Fibroblast of gingiva (primary cell): ENCODE measurements around the gene SPOCK1.

Experiments used
- DNase-seq: peaks from one replicate; pipeline ENCODE4 v3.0.0-alpha.2; 2011; ENCODE audit warnings: low read depth

Gene SPOCK1

DNA sequence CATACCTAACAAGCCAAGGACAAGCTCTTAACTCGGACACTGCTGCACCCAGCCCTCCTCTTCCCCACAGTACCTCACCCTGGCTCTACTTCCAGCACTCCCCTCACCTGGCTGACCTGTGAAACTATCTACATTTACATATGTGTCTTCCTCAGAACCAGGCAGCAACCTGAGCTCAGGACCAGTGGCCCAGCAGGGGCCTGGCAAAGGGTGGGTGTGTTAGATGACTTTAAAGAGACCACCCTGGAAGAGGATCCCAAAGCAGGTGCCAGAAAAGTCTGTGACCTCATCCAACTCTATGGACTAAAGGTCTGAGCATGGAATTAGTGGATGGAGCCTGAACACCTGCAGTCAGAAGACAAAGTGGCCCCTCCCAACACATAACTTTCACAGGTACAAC lies 400.9 kb downstream of the SPOCK1 start:
- DNase-seq, result no peak

DNA sequence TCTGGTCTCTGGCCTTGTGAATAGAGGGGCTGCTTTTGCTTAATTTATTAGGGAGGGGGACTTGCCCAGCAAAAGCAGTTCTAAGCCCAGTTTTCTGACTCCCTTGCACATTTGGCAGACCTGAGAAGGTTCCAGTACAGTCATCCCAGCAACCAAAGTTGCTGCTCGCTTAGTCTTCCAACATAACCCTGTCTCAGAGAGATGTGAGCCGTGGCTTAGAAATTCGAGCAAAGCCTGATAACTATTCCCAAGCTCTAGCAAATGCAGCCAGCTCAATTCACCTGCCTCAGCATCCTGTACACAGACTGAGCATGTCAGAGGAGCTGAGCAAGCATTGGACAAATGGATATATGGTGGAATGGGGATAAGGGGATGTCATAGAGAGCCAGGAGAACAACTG lies 401.9 kb downstream of the SPOCK1 start:
- DNase-seq, result no peak

GRCh38 chr5:137096149-137097103 lies 402.7 kb downstream of the SPOCK1 start:
- no peak for DNase-seq

DNA sequence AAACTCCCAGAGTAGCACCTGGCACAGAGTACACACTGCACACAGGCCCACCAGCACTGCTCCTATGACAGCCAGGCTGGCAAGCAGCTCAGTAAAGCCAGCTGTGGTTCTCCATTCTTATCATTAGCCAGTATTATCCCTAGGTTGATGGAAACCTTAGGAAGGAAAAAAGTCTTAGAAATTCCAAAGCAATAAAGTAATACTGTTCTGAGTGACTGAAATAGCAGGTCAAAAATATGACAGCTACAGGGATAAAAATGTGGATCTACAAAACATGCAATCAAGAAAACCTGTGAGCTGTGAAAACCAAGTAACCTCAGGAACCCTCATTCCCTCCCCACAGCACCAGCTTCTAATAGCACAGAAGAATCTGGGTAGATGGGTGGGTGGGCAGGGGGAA lies 403.5 kb downstream of the SPOCK1 start:
- DNase-seq, result no peak

DNA sequence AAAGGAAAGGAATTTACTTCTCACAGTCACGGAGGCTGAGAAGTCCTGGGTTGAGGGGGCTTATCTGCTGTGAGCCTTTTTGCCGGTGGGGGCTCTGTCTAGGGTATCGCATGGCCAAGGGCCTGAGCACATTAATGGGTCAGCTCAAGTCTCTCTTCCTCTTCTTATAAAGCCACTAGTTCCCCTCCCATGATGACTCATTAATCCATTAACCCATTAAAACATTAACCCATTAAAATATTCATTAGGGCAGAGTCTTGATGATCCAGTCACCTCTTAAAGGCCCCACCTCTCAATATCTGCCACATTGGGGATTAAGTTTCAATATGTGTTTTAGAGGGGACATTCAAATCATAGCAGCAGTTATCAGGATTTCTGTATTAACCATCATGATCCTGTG lies 406.3 kb downstream of the SPOCK1 start:
- no peak for DNase-seq

DNA sequence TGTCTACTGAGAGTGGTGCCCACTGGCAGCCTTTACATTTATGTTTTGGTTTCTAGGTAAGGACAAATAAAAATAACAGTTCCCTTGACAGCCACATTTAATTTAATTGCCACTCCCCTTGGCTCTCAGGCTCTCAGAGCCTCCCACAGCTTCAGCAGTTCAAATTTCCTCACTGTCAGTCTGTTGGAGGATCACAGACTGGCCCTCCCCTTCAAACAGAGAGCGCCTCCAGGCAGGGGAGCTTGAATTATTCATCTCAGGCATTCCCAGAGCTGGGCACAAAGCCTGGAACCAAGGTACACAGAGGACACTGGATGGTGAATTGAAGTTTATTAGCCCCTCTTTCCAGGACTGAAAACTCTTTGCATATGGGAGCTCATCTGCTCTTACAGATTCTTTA lies 407.7 kb downstream of the SPOCK1 start:
- DNase-seq, result no peak

DNA sequence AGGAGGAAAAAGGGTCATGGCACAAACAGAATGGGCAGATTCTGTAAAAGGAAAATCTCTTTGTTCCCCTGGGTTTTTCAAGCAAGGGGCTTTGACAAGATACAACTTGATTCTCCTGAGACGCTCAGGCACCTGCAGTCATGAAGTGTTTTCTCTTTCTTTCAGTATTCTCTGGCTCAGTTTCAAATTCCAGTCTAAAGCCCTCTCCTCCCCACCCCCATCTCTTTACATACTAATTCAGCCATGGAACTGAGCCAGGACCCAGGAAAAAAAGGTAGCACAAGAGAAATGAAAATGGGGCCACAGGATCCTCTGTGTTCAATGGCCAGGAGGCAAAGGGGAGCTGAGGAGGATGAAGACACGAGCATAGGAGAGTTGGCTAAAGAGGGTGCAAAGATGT lies 408.4 kb downstream of the SPOCK1 start:
- DNase-seq, result no peak

GRCh38 chr5:137090151-137090550 lies 409.0 kb downstream of the SPOCK1 start:
- no peak for DNase-seq

DNA sequence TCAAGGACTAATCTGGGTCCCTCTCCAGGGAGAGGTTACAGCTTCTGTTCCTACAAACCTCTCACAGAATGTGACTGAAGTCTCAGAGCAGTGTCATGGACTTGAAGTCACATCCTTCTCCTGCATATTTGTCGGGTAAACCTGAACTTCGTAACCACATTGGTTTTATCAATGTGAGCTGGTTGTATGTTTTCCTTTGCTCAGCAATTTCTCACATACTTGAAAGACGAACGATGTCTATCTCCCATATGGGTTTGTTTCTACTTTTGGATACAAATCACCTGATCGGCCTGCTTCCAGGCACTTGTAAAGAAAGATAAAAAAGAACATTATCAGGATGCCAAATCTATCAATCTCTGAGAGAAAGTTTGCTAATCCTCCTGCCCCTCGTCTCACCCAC lies 411.0 kb downstream of the SPOCK1 start:
- DNase-seq, result no peak

DNA sequence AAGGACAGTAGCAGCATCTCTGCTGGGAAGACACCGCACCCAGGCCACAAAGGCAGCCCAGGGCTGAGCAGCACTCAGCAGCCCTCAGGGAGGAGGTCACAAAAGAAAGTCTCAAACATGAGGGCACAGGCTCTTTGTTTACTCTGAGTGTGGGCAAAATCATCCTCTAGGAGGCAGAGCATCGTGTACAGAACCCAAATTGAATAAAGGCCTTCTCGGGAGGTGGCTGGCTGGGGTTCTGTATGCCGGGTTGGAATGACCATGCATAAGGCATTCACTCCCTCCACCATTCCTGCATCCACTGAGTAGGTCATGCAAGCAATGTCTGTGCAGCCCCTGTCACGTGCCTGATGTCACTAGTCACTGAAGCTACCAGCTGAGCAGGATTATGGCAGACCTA lies 412.8 kb downstream of the SPOCK1 start:
- no peak for DNase-seq

DNA sequence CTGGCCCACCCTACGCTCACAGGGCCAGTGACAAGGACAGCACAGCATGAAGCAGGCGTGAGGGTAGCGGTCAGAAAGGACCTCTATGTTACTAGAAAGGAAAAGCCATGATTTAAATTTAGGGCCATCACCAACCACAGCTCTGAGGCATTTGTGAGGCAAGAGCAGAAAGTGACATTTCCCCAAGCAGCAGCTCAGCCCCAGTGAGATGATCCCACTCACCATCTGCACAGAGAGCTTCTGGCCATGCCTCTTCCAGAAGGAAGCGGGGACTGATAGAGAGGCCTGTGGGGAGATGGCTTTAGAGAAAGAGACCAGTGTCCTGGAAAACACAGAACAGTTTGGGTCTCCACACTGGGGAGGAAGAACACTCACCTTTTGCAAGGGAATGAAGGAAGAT lies 413.9 kb downstream of the SPOCK1 start:
- no peak for DNase-seq

DNA sequence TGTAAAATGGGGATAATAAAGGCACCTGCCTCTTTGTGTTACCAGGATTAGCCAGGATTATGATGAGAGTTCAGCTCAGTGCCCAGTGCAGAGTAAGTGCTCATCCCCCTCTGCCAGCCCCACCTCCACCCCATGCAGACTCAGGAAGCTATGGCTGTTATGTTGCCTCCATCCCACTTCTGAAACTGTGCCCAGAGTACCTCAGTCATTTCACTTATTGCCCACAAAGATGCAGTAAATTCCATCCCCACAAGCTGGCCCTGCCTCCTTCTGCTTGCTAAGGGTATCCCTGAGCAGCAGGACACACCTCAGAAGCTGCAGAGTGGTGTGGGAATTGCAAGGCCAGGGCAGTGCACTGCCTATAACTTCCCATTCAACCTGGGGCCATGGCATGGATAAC lies 415.1 kb downstream of the SPOCK1 start:
- DNase-seq, result no peak

DNA sequence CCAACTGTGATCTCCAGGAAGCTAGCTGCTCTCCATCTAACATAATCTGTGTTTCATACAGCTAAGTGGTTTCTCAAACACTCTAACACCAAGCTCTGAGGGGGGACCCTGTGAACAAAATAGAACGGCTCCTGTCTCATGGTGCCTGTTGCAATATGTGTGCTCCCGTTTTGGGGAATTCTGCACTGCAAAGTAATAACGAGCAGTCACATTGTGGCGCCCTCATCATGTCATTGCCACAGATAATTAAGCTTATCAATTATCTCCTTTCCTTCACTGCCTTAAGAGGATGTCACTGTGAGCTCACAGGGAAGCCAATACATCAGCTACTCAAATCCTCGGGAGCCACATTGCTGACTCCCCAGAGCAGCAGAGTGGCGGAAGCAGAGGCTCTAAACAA lies 416.2 kb downstream of the SPOCK1 start:
- DNase-seq, result no peak

GRCh38 chr5:137078171-137078665 lies 420.9 kb downstream of the SPOCK1 start:
- DNase-seq, result no peak

GRCh38 chr5:137075163-137075970 lies 423.8 kb downstream of the SPOCK1 start:
- DNase-seq, result no peak

DNA sequence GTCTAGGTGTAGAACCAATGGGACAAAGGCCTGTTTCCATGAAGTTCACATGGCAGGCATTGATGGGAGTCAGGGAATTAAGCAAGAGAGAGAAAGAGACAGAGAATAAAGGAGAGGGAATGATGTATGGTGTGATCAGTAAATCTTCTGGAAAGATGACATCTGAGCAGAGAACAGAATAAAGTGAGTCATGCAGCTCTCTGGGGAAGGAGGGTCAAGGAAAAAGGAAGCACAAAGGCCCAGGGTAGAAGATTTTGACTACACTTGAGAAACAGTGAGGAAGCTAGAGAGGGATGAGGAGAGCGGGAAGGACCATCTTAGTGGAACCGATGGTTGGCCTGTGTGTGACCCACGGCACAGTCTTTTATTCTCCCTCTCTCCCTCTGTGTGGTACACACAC lies 425.9 kb downstream of the SPOCK1 start:
- peak; percentile 31 for DNase-seq

GRCh38 chr5:137072361-137073115 lies 426.6 kb downstream of the SPOCK1 start:
- DNase-seq, result peak; percentile 44

- no peak for DNase-seq
These were observed 427.2 kb downstream of the SPOCK1 start for GRCh38 chr5:137071931-137072330.

DNA sequence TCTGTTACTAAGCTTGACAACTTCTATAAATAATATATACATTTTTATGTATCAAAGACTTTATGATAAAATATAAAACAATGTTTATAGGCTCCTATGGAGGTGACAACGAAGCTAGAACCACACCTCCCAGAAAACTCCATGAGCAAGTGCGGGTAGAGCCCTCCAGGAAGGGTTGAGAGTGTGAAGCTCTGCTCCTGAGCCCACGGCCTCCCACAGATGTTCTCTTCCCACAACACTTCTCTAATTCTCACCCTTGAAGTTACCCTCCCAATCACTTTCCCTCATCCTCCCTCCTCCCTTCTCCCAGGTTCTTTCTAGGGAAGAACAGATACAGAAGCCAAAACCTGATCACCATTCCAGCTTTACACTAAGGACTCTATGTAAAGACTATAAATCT lies 427.6 kb downstream of the SPOCK1 start:
- DNase-seq, result no peak

GRCh38 chr5:137070521-137070920 lies 428.6 kb downstream of the SPOCK1 start:
- no peak for DNase-seq

DNA sequence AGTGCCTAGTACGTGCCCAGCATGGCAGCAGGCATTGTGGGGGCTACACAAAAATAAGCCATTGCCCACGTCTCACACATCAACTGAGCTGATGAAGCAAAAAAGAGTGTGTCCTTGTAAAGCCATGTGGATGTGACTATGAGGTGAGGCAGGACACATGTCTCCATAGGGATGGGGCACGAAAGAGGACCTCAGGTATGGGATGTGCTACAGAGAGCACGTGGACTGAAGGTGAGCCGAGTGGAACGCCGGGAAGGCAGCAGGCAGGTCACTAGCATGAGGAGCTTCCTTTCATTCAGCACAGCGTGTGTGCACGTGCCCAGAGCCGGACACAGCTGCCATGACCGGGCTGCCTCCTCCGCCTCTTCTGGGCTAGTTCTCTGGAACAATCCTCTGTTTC lies 429.8 kb downstream of the SPOCK1 start:
- no peak for DNase-seq

DNA sequence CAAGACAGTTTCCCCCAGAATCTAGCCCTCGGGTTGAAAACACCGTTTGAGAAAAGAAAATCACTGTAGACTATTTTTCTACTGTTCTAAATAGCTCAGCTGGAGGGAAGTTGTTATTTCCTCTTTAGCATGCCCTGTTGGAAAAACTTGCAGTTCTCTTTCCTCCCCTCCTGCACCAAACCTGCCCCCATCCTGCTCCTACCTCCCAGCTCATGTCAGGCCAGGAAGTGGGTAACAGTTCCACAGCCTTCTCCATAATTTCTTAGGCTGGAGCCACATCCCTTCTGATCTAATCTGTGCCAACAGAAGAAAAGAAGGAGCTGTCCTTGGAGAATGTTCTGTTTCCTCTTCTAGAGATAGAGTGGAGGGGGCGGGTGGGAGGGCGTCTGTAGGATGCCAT lies 437.7 kb downstream of the SPOCK1 start:
- no peak for DNase-seq
